Natural killer cell (primary cell): ENCODE data around the gene STXBP6. TPM values are rescaled to one million over a fixed set of nuclear protein-coding genes. Genes with fewer than 3 reads are reported as not detected.

Source experiments
- ATAC-seq, 3 donors: fragments of 150-1000 bp in 2 of 3; fragments of 200-7000 bp in 1 of 3; cut with Tn5 transposase; 1 replicate in 1 of 3; 2 replicates in 2 of 3; pipeline ENCODE4 v1.10.0; 2021; ENCODE audit warnings: mild to moderate bottlenecking in 2 of 3, moderate library complexity in 2 of 3
- DNase-seq, 2 donors: peaks; one replicate each; pipeline versions ENCODE4 v3.0.0 to v3.0.0-alpha.2; 2013 to 2021; ENCODE audit warnings: mixed read lengths in 1 of 2
- H3K27ac ChIP-seq: one replicate; pipeline ENCODE4 v1.5.1; 2013; ENCODE audit warnings: mild to moderate bottlenecking, low read length
- H3K27me3 ChIP-seq: one replicate; pipeline ENCODE4 v1.6.1; 2013; ENCODE audit warnings: low read length; ENCODE audit not compliant: control insufficient read depth, insufficient read depth
- H3K36me3 ChIP-seq: one replicate; pipeline ENCODE4 v1.6.1; 2013; ENCODE audit warnings: low read length; ENCODE audit not compliant: control insufficient read depth, insufficient read depth
- H3K4me1 ChIP-seq: one replicate; pipeline ENCODE4 v1.6.1; 2013; ENCODE audit warnings: low read length; ENCODE audit not compliant: control insufficient read depth, insufficient read depth
- H3K4me3 ChIP-seq: one replicate; pipeline ENCODE4 v1.5.1; 2013; ENCODE audit warnings: low read length
- H3K9me3 ChIP-seq: one replicate; pipeline ENCODE4 v1.6.1; 2013; ENCODE audit warnings: low read length; ENCODE audit not compliant: control insufficient read depth, insufficient read depth
- H3K27ac Mint-ChIP-seq, 2 donors: one replicate each; pipeline ENCODE4 v1.8.0; 2022; ENCODE audit warnings: mild to moderate bottlenecking in 2 of 2, mixed read lengths in 2 of 2, moderate library complexity in 1 of 2
- H3K27me3 Mint-ChIP-seq, 2 donors: one replicate each; pipeline ENCODE4 v1.8.0; 2022; ENCODE audit warnings: low read depth in 2 of 2, mixed read lengths in 2 of 2
- H3K36me3 Mint-ChIP-seq: one replicate; pipeline ENCODE4 v1.8.0; 2022; ENCODE audit warnings: mixed read lengths
- H3K4me1 Mint-ChIP-seq, 2 donors: one replicate each; pipeline ENCODE4 v1.8.0; 2022; ENCODE audit warnings: mixed read lengths in 2 of 2
- H3K4me3 Mint-ChIP-seq: one replicate; pipeline ENCODE4 v1.8.0; 2022; ENCODE audit warnings: mild to moderate bottlenecking, moderate library complexity, mixed read lengths
- H3K9me3 Mint-ChIP-seq, 2 donors: one replicate each; pipeline ENCODE4 v1.8.0; 2022; ENCODE audit warnings: mixed read lengths in 2 of 2
- WGBS: methylation state at CpG from one replicate; pipeline ENCODE4 v1.1.7; 2013; ENCODE audit warnings: missing lambda C conversion rate; ENCODE audit not compliant: insufficient coverage; 5-methylcytosine and 5-hydroxymethylcytosine counted together
- intact Hi-C: fragments of 100-400 bp; cut with micrococcal nuclease; formaldehyde crosslinking; loops from one replicate; pipeline ENCODE4 v1.14.2; 2022
- total RNA-seq, 4 donors: library from RNA; stranded (reverse); fragments of 120-200 nt in 1 of 4; gene quantifications; one replicate each; pipeline versions ENCODE4 v1.2.3 to v1.2.4, GENCODE V29; 2013 to 2022
- TF ChIP-seq, protein P1 (sequence below): fragments of 200-600 bp; IDR thresholded peaks from one replicate; pipeline ENCODE4 v1.8.0; 2022; ENCODE audit warnings: antibody characterized with exemption

STXBP6 gene
- total RNA-seq, 3 donors from 2014 or later (not counting 1 experiment from before 2014, with no cell fraction given), result 0.20 TPM; not detected in 2

DNA sequence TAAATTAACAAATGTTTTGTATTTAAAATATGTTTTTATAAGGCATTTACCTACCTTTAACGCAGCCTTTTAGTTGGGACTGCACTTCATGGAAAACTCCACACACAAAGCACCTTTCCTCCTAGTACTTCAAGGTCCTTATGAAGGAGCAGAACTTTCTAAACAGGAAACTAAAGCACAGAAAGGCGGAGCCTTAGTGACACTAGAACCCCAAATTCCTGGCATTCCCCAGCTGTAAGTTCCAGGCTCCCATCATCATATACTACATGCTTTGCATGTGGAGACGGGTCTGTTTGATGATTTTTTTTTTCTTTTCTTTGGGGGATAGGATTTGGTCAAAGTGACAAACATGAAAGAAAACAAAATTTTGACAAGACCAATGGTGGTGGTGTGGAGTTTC lies 39.5 kb downstream of the STXBP6 start:
- H3K27me3 Mint-ChIP-seq, result peaks cover 21 to 35% of the 10 kb centered on the region in 2 donors
- intact Hi-C loops, result no loop called here
- no peaks in the 10 kb centered on the region for H3K9me3 ChIP-seq
- TF ChIP-seq, protein P1, sequence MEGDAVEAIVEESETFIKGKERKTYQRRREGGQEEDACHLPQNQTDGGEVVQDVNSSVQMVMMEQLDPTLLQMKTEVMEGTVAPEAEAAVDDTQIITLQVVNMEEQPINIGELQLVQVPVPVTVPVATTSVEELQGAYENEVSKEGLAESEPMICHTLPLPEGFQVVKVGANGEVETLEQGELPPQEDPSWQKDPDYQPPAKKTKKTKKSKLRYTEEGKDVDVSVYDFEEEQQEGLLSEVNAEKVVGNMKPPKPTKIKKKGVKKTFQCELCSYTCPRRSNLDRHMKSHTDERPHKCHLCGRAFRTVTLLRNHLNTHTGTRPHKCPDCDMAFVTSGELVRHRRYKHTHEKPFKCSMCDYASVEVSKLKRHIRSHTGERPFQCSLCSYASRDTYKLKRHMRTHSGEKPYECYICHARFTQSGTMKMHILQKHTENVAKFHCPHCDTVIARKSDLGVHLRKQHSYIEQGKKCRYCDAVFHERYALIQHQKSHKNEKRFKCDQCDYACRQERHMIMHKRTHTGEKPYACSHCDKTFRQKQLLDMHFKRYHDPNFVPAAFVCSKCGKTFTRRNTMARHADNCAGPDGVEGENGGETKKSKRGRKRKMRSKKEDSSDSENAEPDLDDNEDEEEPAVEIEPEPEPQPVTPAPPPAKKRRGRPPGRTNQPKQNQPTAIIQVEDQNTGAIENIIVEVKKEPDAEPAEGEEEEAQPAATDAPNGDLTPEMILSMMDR, result no peak
- peaks cover 3% of the 10 kb centered on the region for H3K27me3 ChIP-seq
- H3K4me1 ChIP-seq, result no peaks in the 10 kb centered on the region
- no peak overlapping the region for H3K4me3 ChIP-seq
- no peak overlapping the region for H3K4me3 Mint-ChIP-seq
- H3K4me1 Mint-ChIP-seq, result no peaks in the 10 kb centered on the region
- no peak for ATAC-seq
- no peak overlapping the region for H3K27ac ChIP-seq
- no peaks in the 10 kb centered on the region for H3K9me3 Mint-ChIP-seq
- no peak for DNase-seq
- H3K27ac Mint-ChIP-seq, result no peak overlapping the region
- no peaks in the 10 kb centered on the region for H3K36me3 Mint-ChIP-seq
- H3K36me3 ChIP-seq, result no peaks in the 10 kb centered on the region
- 80% methylated on average over 2 of the region's 3 CpGs for WGBS

DNA sequence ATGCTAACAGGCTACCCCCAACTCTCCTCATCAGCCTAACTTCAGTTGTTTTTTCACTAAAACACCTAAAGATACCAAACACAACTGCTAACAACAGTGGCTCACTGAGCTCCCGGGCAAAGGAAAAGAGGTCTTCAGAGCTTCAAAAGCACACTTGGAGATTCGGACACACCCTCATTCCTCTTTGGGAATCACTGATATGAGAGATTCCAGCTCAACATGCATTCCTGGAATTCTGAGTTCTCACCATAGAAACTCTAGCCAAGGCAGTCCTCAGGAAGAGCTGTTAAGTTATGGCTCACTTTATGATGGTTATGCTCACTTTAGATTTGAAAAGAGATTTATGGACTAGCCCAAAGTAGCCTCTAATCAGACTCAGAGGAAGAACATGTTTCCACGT lies 40.1 kb downstream of the STXBP6 start:
- Histone ChIP-seq H3K27me3 (peaks cover 3% of the 10 kb centered on the region), H3K27ac (no peak overlapping the region), H3K9me3 (no peaks in the 10 kb centered on the region), H3K36me3 (no peaks in the 10 kb centered on the region), H3K4me3 (no peak overlapping the region), H3K4me1 (no peaks in the 10 kb centered on the region)
- Mint-ChIP-seq H3K4me3 (no peak overlapping the region), H3K36me3 (no peaks in the 10 kb centered on the region), H3K9me3 (no peaks in the 10 kb centered on the region), H3K27me3 (peaks cover 21 to 35% of the 10 kb centered on the region in 2 donors), H3K27ac (no peak overlapping the region), H3K4me1 (no peaks in the 10 kb centered on the region)
- no peak for DNase-seq
- ATAC-seq, result no peak
- 65% methylated on average over 3 of the region's 3 CpGs for WGBS
- TF ChIP-seq, protein P1, result no peak
- intact Hi-C loops, result no loop called here

DNA sequence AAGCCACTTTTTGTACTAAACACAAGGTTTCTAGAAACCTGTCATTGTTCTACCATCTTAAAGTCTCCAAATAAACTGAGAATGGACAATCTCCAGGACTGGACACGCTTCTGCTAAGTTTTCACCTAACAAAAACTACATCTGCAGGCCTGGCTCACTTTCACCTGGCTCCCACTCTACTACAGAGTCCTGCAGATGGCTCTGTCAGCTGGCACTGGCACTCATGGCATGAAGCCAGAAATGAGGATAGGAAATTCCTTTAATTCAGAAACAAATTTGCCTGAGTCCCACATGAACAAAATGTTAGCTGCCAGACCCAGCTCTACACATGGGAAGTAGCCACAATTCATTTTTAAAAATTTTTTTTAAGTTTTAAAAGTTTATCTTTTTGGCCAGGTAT lies 42.1 kb downstream of the STXBP6 start:
- H3K4me1 ChIP-seq, result no peaks in the 10 kb centered on the region
- Mint-ChIP-seq H3K9me3 (no peaks in the 10 kb centered on the region), H3K27me3 (peaks cover 17 to 28% of the 10 kb centered on the region in 2 donors), H3K4me1 (no peaks in the 10 kb centered on the region), H3K36me3 (no peaks in the 10 kb centered on the region), H3K27ac (no peak overlapping the region), H3K4me3 (no peak overlapping the region)
- H3K9me3 ChIP-seq, result no peaks in the 10 kb centered on the region
- TF ChIP-seq, protein P1, result no peak
- no peak for DNase-seq
- H3K4me3 ChIP-seq, result no peak overlapping the region
- 67% methylated on average over 1 of the region's 1 CpG for WGBS
- intact Hi-C loops, result no loop called here
- no peak overlapping the region for H3K27ac ChIP-seq
- peaks cover 3% of the 10 kb centered on the region for H3K27me3 ChIP-seq
- no peaks in the 10 kb centered on the region for H3K36me3 ChIP-seq
- no peak for ATAC-seq
